HG03460 (cell line): ENCODE results near the gene HSF5.
"Not testable (repeated sequence)": the region's sequence is repeated elsewhere in the genome, so short reads cannot be mapped to it uniquely, and the experiment has no call there.

ENCODE experiments used
- ATAC-seq: cut with Tn5 transposase; IDR thresholded peaks from one replicate; pipeline ENCODE4 v1.9.1; 2021; ENCODE audit not compliant: unreplicated experiment

The HSF5 gene

DNA sequence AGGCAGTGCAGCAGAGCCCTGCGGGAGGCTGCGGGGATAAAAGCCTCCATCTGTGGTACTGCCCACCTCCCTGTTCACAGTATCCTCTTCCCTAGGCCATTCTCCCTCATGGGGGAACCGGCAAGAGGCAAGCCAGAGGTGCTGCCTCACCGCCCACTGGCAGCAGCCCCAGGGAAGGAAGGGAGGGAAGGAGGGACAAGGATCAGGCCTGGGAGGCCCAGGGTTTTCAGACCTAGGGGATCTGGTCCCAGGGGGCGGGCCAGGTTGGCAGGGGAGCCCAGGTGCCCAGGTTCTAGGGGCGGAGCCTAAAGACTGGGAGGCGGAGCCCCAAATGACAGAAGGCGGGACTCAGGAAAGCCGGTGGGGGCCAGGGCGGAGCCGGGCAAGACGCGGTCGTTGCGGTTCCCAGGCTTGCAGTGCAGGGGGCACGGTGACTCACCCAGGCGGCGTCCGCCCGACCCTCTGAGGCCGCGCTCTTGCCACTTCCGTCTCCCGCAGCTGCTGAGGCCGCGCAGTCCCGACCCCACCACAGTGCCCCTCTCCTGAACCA is 29.2 kb upstream of the HSF5 start:
- no peak for ATAC-seq

GRCh38 chr17:58516644-58517377 is 28.6 kb upstream of the HSF5 start:
- ATAC-seq, result no peak

DNA sequence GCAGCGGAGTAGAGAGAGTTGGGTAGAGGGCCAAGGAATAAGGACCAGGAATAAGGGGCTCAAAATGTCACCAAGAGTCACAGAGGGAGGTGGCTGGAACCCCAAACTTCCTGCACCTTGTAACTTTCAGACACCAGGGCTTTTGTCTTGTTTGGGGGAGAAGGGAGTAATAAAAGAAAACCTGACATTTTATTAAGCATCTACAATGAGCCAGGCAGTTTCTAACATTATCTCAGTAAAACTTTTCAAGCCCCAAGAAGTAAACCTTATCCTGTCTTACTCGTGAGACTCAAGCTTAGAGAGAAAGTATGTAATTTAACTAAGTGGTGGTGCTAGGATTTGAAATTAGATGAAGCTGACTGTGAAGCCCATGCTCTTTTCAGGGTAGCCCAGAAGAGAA is 27.1 kb upstream of the HSF5 start:
- no peak for ATAC-seq

DNA sequence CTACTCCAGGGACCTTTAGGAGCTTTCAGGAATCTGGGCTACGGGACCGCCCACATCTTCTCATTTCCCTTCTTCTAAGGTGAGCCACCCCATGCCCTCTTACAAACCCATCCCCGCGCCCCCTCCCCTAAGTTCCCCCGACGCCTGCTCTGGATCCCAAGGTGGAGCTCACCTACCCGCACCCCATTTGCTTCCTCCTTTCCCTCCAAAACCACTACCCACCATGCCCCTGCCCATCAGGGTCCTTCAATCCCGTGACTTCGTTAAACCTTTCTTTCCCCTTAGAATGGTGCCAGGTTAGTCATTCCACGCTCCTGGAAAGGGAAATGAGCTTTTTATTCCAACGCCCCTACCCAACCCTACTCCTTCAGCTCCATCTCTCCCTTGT is 26.6 kb upstream of the HSF5 start:
- ATAC-seq, result no peak

- no peak for ATAC-seq
Observed at GRCh38 chr17:58513965-58514769, 26.0 kb upstream of the HSF5 start, which contains the start of gene MTMR4. Gene MTMR4, minus strand, starts transcription at chr17:58514638. Its CDS starts 231 bp downstream, at chr17:58514407.

GRCh38 chr17:58513267-58513964 is 25.2 kb upstream of the HSF5 start:
- no peak for ATAC-seq

GRCh38 chr17:58510075-58510474 is 21.9 kb upstream of the HSF5 start:
- no peak for ATAC-seq

DNA sequence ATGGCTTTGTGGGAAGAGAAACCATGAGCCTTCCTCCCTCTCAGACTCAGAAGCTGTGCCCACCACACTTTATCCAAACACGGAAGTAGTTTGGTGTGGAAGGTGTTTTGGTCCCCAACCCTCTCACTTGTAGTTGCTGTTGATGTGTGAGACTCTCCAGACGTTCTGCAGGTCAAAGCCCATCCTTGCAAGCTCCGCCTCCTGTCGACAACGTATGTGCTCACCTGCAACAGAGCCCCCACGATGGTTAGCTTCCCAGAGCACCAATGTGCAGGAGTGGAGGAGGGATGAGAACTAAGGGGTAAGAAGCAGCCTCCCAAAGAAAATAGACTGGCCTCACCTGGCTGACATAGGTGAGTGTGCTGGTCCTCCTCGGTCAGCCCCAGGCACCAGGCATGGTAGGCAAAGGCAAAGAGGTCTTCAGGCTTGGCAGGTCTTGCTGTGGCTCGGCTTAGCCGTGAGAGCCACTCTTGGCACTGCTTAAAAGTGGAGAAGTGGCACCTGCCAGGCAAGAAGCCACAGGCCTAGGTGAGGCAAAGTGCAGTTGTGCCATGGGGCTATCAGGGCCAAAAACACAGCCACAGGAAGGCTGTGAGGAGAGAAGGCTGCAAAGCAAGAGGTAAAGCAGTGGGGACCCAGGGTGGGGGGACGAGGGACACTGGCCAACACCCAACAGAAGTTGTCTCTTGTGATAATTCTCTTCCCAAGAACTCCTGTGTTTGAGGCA is 20.3 kb upstream of the HSF5 start:
- no peak for ATAC-seq

- ATAC-seq, result no peak
Observed at GRCh38 chr17:58507123-58507634, 19.0 kb upstream of the HSF5 start.

- ATAC-seq, result no peak
Observed at GRCh38 chr17:58506354-58507080, 18.3 kb upstream of the HSF5 start.

GRCh38 chr17:58504826-58505351 is 16.7 kb upstream of the HSF5 start:
- peak; percentile 88 for ATAC-seq

GRCh38 chr17:58503866-58504265 is 15.7 kb upstream of the HSF5 start:
- no peak for ATAC-seq

DNA sequence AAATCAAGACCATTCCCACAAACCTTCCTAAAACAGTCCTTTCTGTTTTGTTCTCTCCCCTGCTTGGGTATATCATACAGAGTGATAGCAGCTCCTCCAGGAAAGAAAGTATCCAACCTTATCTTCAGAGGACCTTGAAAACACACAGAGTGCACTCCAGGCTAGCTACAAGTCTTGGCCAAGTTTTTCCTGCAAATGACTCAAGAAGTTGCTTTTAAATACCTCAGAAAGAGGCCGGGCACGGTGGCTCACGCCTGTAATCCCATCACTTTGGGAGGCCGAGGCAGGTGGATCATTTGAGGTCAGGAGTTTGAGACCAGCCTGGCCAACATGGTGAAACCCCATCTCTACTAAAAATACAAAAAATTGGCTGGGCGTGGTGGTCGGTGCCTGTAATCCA is 14.9 kb upstream of the HSF5 start:
- not testable (repeated sequence) for ATAC-seq

DNA sequence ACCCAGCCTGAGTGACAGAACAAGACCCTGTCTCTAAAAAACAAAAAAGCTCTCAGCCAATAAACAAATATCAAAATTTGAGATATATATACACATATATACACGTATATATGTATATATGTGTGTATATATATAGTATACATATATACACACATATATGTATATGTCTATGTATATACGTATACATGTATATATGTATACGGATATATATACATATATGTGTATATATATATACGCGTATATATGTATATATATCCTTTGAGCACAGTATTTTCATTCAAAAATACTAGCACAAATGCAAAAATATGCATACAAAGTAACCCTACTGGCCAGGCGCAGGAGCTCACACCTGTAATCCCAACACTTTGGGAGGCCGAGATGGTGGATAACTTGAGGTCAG is 13.2 kb upstream of the HSF5 start:
- no peak for ATAC-seq

GRCh38 chr17:58498177-58498828 is 10.1 kb upstream of the HSF5 start:
- ATAC-seq, result no peak

GRCh38 chr17:58493506-58493905 is 5.3 kb upstream of the HSF5 start:
- ATAC-seq, result no peak

GRCh38 chr17:58492238-58493121 is 4.3 kb upstream of the HSF5 start:
- ATAC-seq, result no peak

DNA sequence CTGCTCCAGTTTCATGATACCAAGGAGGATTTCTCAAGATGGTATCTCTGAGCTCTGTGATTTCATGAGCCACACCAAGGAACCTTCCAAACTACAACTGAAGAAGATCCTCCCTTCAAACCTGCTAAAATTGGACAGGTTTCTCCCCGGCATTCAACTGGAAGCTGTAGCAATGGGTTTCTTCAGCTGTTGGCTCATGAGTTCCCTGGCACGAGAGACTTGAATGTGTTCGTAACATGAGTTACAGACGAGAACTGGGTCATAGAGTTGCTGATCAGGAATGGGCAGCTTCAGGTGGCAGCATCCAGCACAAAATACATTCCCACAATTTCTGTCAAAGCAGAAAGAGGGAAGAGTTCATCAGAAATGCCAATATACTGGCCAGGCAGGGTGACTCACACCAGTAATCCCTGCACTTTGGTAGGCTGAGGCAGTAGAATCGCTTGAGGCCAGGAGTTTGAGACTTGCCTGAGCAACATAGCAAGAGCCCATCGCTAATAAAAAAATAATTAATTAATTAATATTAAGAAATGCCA is 3.4 kb upstream of the HSF5 start:
- ATAC-seq, result no peak
